GM21529 (cell line): ENCODE results near the gene SORBS2.
"Not testable (repeated sequence)": the region's sequence is repeated elsewhere in the genome, so short reads cannot be mapped to it uniquely, and the experiment has no call there.

ENCODE experiments used
- ATAC-seq: cut with Tn5 transposase; IDR thresholded peaks from one replicate; pipeline ENCODE4 v1.9.1; 2021; ENCODE audit not compliant: unreplicated experiment

Gene SORBS2

GRCh38 chr4:185811509-185812364 lies at the start of gene SORBS2:
Gene SORBS2 (minus strand): TSS chr4:185812194. CDS start chr4:185690571, 121,623 bp downstream.
- ATAC-seq, result peak; percentile 93

GRCh38 chr4:185859111-185859510 lies 47.1 kb upstream of the SORBS2 start:
- ATAC-seq, result no peak

GRCh38 chr4:185857561-185857960 lies 45.6 kb upstream of the SORBS2 start:
- not testable (repeated sequence) for ATAC-seq

- no peak for ATAC-seq
Measured at GRCh38 chr4:185853841-185854240, 41.8 kb upstream of the SORBS2 start.

GRCh38 chr4:185852961-185853360 lies 41.0 kb upstream of the SORBS2 start:
- ATAC-seq, result no peak

GRCh38 chr4:185849664-185850550 lies 37.9 kb upstream of the SORBS2 start:
- ATAC-seq, result no peak

- no peak for ATAC-seq
Measured at GRCh38 chr4:185847352-185848097, 35.5 kb upstream of the SORBS2 start.

- no peak for ATAC-seq
Measured at GRCh38 chr4:185846505-185847150, 34.6 kb upstream of the SORBS2 start.

- ATAC-seq, result no peak
Measured at GRCh38 chr4:185845966-185846365, 34.0 kb upstream of the SORBS2 start.

GRCh38 chr4:185841451-185841850 lies 29.5 kb upstream of the SORBS2 start:
- ATAC-seq, result no peak

GRCh38 chr4:185840953-185841352 lies 29.0 kb upstream of the SORBS2 start:
- ATAC-seq, result no peak

GRCh38 chr4:185840201-185840600 lies 28.2 kb upstream of the SORBS2 start:
- ATAC-seq, result no peak

GRCh38 chr4:185839770-185840169 lies 27.8 kb upstream of the SORBS2 start:
- ATAC-seq, result no peak

- ATAC-seq, result no peak
Measured at GRCh38 chr4:185839194-185839712, 27.3 kb upstream of the SORBS2 start.

GRCh38 chr4:185838514-185839193 lies 26.7 kb upstream of the SORBS2 start:
- no peak for ATAC-seq

- no peak for ATAC-seq
Measured at GRCh38 chr4:185838104-185838452, 26.1 kb upstream of the SORBS2 start.

GRCh38 chr4:185837415-185838103 lies 25.6 kb upstream of the SORBS2 start:
- ATAC-seq, result no peak

GRCh38 chr4:185836241-185837084 lies 24.5 kb upstream of the SORBS2 start:
- no peak for ATAC-seq
